ENCODE data around the gene MYO5C.

The MYO5C gene

GRCh38 chr15:52214553-52214952 lies 81.1 kb downstream of the MYO5C start:
- no CpG with 5 or more reads among the region's 1 CpG for WGBS, 2 experiments (ENCODE audit: insufficient coverage in 2 of 2)
- Histone ChIP-seq H3K27ac (ENCODE audit: low read depth, low read length, severe bottlenecking) (no peak overlapping the region), H3K9me3 (ENCODE audit: control insufficient read depth, low read length) (no peaks in the 10 kb centered on the region), H3K4me3 (ENCODE audit: extremely low read depth, insufficient read depth, low read length, poor library complexity, severe bottlenecking) (no peak overlapping the region), H3K36me3 (ENCODE audit: control insufficient read depth, insufficient read depth, low read length) (no peaks in the 10 kb centered on the region), H3K4me1 (ENCODE audit: control insufficient read depth, insufficient read depth, low read length, poor library complexity, severe bottlenecking) (no peaks in the 10 kb centered on the region)

GRCh38 chr15:52213206-52213605 lies 82.4 kb downstream of the MYO5C start:
- Histone ChIP-seq H3K36me3 (ENCODE audit: control insufficient read depth, insufficient read depth, low read length) (no peaks in the 10 kb centered on the region), H3K9me3 (ENCODE audit: control insufficient read depth, low read length) (no peaks in the 10 kb centered on the region), H3K27ac (ENCODE audit: low read depth, low read length, severe bottlenecking) (no peak overlapping the region), H3K4me3 (ENCODE audit: extremely low read depth, insufficient read depth, low read length, poor library complexity, severe bottlenecking) (no peak overlapping the region), H3K4me1 (ENCODE audit: control insufficient read depth, insufficient read depth, low read length, poor library complexity, severe bottlenecking) (no peaks in the 10 kb centered on the region)
- 77 to 80% methylated on average over 2 to 3 of the region's 3 CpGs for WGBS, 2 experiments (ENCODE audit: insufficient coverage in 2 of 2)

GRCh38 chr15:52208306-52208946 lies 87.2 kb downstream of the MYO5C start:
- Histone ChIP-seq H3K36me3 (ENCODE audit: control insufficient read depth, insufficient read depth, low read length) (no peaks in the 10 kb centered on the region), H3K27ac (ENCODE audit: low read depth, low read length, severe bottlenecking) (no peak overlapping the region), H3K4me1 (ENCODE audit: control insufficient read depth, insufficient read depth, low read length, poor library complexity, severe bottlenecking) (no peaks in the 10 kb centered on the region), H3K9me3 (ENCODE audit: control insufficient read depth, low read length) (no peaks in the 10 kb centered on the region), H3K4me3 (ENCODE audit: extremely low read depth, insufficient read depth, low read length, poor library complexity, severe bottlenecking) (no peak overlapping the region)
- 0% methylated on average over 2 of the region's 2 CpGs; no CpG with 5 or more reads in 1 of the 2 experiments for WGBS, 2 experiments (ENCODE audit: insufficient coverage in 2 of 2)

- no peaks in the 10 kb centered on the region for H3K9me3 ChIP-seq (ENCODE audit: control insufficient read depth, low read length)
- no peaks in the 10 kb centered on the region for H3K36me3 ChIP-seq (ENCODE audit: control insufficient read depth, insufficient read depth, low read length)
- H3K4me1 ChIP-seq (ENCODE audit: control insufficient read depth, insufficient read depth, low read length, poor library complexity, severe bottlenecking) = no peaks in the 10 kb centered on the region
- no CpG with 5 or more reads among the region's 1 CpG for WGBS, 2 experiments (ENCODE audit: insufficient coverage in 2 of 2)
- no peak overlapping the region for H3K27ac ChIP-seq (ENCODE audit: low read depth, low read length, severe bottlenecking)
- no peak overlapping the region for H3K4me3 ChIP-seq (ENCODE audit: extremely low read depth, insufficient read depth, low read length, poor library complexity, severe bottlenecking)
Measured at GRCh38 chr15:52207191-52207590, 88.4 kb downstream of the MYO5C start.

- H3K36me3 ChIP-seq (ENCODE audit: control insufficient read depth, insufficient read depth, low read length) = no peaks in the 10 kb centered on the region
- no peak overlapping the region for H3K4me3 ChIP-seq (ENCODE audit: extremely low read depth, insufficient read depth, low read length, poor library complexity, severe bottlenecking)
- H3K4me1 ChIP-seq (ENCODE audit: control insufficient read depth, insufficient read depth, low read length, poor library complexity, severe bottlenecking) = no peaks in the 10 kb centered on the region
- H3K27ac ChIP-seq (ENCODE audit: low read depth, low read length, severe bottlenecking) = no peak overlapping the region
- H3K9me3 ChIP-seq (ENCODE audit: control insufficient read depth, low read length) = no peaks in the 10 kb centered on the region
- WGBS, 2 experiments (ENCODE audit: insufficient coverage in 2 of 2) = 100% methylated on average over 1 of the region's 2 CpGs; no CpG with 5 or more reads in 1 of the 2 experiments
Measured at GRCh38 chr15:52206446-52206845, 89.2 kb downstream of the MYO5C start.

- H3K36me3 ChIP-seq (ENCODE audit: control insufficient read depth, insufficient read depth, low read length) = no peaks in the 10 kb centered on the region
- H3K4me3 ChIP-seq (ENCODE audit: extremely low read depth, insufficient read depth, low read length, poor library complexity, severe bottlenecking) = no peak overlapping the region
- WGBS, 2 experiments (ENCODE audit: insufficient coverage in 2 of 2) = 96 to 97% methylated on average over 20 of the region's 20 CpGs
- H3K9me3 ChIP-seq (ENCODE audit: control insufficient read depth, low read length) = no peaks in the 10 kb centered on the region
- H3K4me1 ChIP-seq (ENCODE audit: control insufficient read depth, insufficient read depth, low read length, poor library complexity, severe bottlenecking) = no peaks in the 10 kb centered on the region
- H3K27ac ChIP-seq (ENCODE audit: low read depth, low read length, severe bottlenecking) = no peak overlapping the region
Measured at GRCh38 chr15:52204657-52205056, 90.9 kb downstream of the MYO5C start.

- WGBS, 2 experiments (ENCODE audit: insufficient coverage in 2 of 2) = no CpG with 5 or more reads among the region's 1 CpG
- H3K4me1 ChIP-seq (ENCODE audit: control insufficient read depth, insufficient read depth, low read length, poor library complexity, severe bottlenecking) = no peaks in the 10 kb centered on the region
- no peak overlapping the region for H3K27ac ChIP-seq (ENCODE audit: low read depth, low read length, severe bottlenecking)
- no peaks in the 10 kb centered on the region for H3K36me3 ChIP-seq (ENCODE audit: control insufficient read depth, insufficient read depth, low read length)
- H3K4me3 ChIP-seq (ENCODE audit: extremely low read depth, insufficient read depth, low read length, poor library complexity, severe bottlenecking) = no peak overlapping the region
- H3K9me3 ChIP-seq (ENCODE audit: control insufficient read depth, low read length) = no peaks in the 10 kb centered on the region
Measured at GRCh38 chr15:52200831-52201365, 94.7 kb downstream of the MYO5C start.

- no peaks in the 10 kb centered on the region for H3K9me3 ChIP-seq (ENCODE audit: control insufficient read depth, low read length)
- H3K36me3 ChIP-seq (ENCODE audit: control insufficient read depth, insufficient read depth, low read length) = no peaks in the 10 kb centered on the region
- no peaks in the 10 kb centered on the region for H3K4me1 ChIP-seq (ENCODE audit: control insufficient read depth, insufficient read depth, low read length, poor library complexity, severe bottlenecking)
- no peak overlapping the region for H3K4me3 ChIP-seq (ENCODE audit: extremely low read depth, insufficient read depth, low read length, poor library complexity, severe bottlenecking)
- no peak overlapping the region for H3K27ac ChIP-seq (ENCODE audit: low read depth, low read length, severe bottlenecking)
- WGBS, 2 experiments (ENCODE audit: insufficient coverage in 2 of 2) = 82 to 100% methylated on average over 1 to 2 of the region's 2 CpGs
Measured at GRCh38 chr15:52199271-52199670, 96.3 kb downstream of the MYO5C start.

GRCh38 chr15:52196891-52197290 lies 98.7 kb downstream of the MYO5C start:
- WGBS, 2 experiments (ENCODE audit: insufficient coverage in 2 of 2) = 69% methylated on average over 2 of the region's 3 CpGs; no CpG with 5 or more reads in 1 of the 2 experiments
- Histone ChIP-seq H3K4me3 (ENCODE audit: extremely low read depth, insufficient read depth, low read length, poor library complexity, severe bottlenecking) (no peak overlapping the region), H3K36me3 (ENCODE audit: control insufficient read depth, insufficient read depth, low read length) (no peaks in the 10 kb centered on the region), H3K4me1 (ENCODE audit: control insufficient read depth, insufficient read depth, low read length, poor library complexity, severe bottlenecking) (no peaks in the 10 kb centered on the region), H3K27ac (ENCODE audit: low read depth, low read length, severe bottlenecking) (no peak overlapping the region), H3K9me3 (ENCODE audit: control insufficient read depth, low read length) (no peaks in the 10 kb centered on the region)

- 75 to 100% methylated on average over 1 of the region's 1 CpG for WGBS, 2 experiments (ENCODE audit: insufficient coverage in 2 of 2)
- Histone ChIP-seq H3K4me3 (ENCODE audit: extremely low read depth, insufficient read depth, low read length, poor library complexity, severe bottlenecking) (no peak overlapping the region), H3K27ac (ENCODE audit: low read depth, low read length, severe bottlenecking) (no peak overlapping the region), H3K4me1 (ENCODE audit: control insufficient read depth, insufficient read depth, low read length, poor library complexity, severe bottlenecking) (no peaks in the 10 kb centered on the region), H3K36me3 (ENCODE audit: control insufficient read depth, insufficient read depth, low read length) (no peaks in the 10 kb centered on the region), H3K9me3 (ENCODE audit: control insufficient read depth, low read length) (no peaks in the 10 kb centered on the region)
Measured at GRCh38 chr15:52193791-52194190, 101.8 kb downstream of the MYO5C start.

- Histone ChIP-seq H3K9me3 (ENCODE audit: control insufficient read depth, low read length) (no peaks in the 10 kb centered on the region), H3K27ac (ENCODE audit: low read depth, low read length, severe bottlenecking) (no peak overlapping the region), H3K36me3 (ENCODE audit: control insufficient read depth, insufficient read depth, low read length) (no peaks in the 10 kb centered on the region), H3K4me1 (ENCODE audit: control insufficient read depth, insufficient read depth, low read length, poor library complexity, severe bottlenecking) (no peaks in the 10 kb centered on the region), H3K4me3 (ENCODE audit: extremely low read depth, insufficient read depth, low read length, poor library complexity, severe bottlenecking) (no peak overlapping the region)
- WGBS, 2 experiments (ENCODE audit: insufficient coverage in 2 of 2) = 89 to 94% methylated on average over 3 to 4 of the region's 4 CpGs
Measured at GRCh38 chr15:52193321-52193720, 102.3 kb downstream of the MYO5C start.

Data from mesodermal cell (in vitro differentiated cells).